Suppressor macrophage treated with lipopolysaccharide for 1 hour (primary cell): Measurements from ENCODE around the gene STON2.

ENCODE experiments used
- DNase-seq, 3 donors: peaks; one replicate each; pipeline ENCODE4 v3.0.0-alpha.2; 2020 to 2022

Gene STON2

DNA sequence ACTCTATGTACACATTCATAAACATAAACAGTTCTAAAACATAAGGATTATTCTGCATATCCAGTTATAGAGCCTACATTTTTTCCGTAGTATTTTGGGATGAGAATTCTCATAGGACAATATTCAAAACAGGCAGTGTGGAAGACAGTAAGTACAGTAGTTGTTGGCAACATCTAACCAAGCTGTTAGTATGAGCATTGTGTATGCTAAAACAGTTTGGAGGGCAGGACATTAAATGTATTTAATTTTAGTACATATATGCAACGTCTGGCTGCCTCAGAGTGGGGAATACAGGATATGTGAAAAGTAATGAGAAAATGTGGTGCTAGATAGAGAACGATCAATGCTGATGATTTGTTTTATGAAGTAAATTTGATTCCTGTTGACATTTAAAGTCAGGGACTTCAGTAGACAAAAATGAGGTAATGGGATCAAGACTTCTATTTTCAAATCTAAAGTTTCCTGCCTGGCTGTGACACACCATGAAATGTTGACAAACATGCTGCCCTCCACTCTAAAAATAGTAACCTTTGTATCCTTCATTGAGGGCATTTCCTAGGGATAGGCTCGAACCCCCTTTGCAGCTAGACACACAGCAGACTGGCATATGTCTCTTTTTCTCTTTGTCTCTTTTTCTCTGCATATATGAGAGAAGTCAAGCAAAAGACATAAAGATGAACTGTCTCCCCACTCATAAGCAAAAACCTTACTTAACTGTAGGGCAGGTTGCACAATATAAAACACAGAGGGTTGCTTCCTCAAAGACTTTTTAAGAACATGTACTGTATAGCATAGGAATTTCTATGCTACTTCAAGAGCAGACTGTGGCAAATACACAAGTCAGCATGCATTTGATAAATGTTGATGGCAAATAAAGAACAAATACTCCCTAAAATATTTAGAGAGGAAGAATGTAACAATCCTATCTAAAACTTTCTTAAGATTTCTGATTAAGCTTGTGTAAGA lies 103.9 kb downstream of the STON2 start:
- DNase-seq, result peak; percentile 37 to 76 (median 70)

DNA sequence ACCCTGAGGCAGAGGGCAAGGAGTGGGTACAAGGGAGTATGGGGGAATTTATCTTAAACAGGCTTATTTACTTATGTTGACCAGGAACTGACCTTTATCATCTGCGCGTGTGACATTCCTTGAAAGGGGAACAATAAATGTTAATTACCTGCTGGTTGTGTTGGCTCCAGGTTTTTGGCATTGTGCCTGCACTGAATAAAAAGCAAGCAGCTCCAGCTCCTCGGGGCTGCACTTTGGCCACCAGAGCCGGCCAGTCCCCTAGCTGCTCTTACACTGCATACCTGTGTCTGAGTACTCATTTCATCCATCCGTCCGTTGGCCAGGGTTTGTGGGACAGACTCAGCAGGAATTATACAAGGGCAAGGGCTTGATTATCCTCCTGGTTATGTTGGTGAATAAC lies 110.6 kb downstream of the STON2 start:
- DNase-seq, result no peak

DNA sequence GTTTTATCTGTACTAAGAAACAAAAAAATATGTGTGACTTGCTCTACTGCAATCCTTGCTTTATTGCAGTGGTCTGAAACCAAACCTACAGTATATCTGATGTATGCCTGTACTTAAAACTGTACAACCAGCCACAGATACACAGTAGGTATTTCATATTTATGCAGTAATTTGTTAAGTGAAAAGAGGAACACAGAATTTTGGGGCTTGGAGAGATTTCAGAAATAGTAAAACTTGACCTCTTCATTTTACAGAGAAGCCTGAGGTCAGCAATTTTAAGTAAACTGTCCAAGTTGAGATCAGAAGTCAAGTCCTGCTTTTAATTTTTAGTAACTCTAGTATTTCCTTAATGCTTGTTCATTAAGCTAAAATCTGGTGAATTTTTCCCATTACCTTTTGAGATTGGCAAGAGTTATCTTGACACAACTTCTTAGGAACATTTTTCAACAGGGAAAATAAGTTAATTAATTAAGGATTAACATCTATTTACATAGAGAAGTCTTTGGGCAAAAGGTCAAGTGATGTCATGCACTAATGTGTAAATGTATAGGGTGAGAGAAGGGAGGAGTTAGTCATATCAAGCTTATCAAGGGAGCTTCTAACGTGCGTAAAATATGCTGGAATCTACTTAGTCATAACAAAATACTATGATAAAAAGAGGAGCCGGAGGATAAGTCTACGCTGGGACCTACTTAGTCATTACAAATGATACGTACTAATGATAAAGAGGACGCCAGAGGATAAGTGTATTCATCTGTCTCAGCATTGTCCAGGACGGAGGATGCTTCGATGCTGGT lies 113.4 kb downstream of the STON2 start:
- peak in 1 of 3 donors; percentile 17 for DNase-seq

DNA sequence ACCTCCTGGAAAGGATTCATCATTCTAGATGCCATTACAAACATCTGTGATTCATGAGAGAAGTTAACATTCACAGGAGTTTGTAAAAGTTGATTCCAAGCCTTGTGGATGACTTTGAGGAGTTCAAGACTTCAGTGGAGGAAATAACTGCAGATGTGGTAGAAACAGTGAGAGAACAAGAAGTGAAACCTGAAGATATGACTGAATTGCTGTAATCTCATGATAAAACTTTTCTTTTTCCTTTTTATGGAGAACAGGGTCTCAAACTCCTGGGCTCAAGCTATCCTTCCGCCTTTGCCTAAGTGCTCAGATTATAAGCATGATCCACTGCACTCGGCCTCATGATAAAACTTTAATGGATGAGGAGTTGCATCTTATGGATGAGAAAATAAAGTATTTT lies 114.9 kb downstream of the STON2 start:
- DNase-seq, result peak in 2 of 3 donors; percentile 52 to 56

DNA sequence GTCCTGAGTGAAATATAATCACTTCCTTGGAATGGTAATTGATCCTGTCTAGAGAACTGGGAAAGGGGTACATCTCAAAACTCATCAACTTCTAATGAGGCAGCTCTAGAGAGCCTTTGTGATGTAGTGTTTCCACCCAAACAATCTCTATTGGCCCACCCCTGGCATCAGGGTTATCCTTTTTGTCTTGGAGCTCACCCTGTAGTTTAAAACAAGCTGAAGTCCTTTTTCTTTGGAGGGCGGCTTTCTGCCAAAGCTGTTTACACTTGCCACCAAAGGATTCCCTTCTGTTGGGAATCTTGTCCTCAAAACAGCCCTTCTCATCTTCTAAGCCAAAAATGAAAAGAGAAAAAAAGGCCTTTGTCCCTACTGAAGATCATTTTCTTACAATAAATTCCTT lies 118.8 kb downstream of the STON2 start:
- DNase-seq, result no peak

DNA sequence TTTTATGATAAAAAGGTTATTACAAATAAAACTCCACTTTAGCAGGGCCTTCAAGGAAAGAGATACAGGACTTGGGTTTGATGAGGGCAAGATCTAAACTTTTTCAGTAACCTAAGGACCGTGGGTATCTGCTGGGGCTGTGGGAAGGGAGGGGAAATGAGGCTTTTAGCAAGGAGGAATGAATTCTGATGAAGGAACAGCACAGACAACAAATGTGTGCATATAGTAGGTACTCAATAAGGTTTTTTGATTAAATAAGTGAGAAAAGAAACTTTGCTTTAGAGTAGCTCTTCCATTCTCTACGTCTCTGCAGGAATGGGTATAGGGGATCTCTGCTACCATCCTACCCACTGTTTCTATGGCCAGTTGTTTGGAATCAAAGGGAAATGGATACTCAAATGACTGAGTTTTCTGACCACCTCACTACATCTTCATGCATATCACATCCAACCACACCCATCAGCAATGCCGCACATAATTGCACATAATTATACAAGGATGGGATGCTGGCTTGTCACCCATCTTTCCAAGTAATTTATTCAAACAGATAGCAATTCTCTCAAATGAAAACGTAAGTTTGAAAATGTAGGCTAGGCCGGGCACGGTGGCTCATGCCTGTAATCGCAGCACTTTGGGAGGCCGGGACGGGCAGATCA lies 119.9 kb downstream of the STON2 start:
- DNase-seq, result no peak

DNA sequence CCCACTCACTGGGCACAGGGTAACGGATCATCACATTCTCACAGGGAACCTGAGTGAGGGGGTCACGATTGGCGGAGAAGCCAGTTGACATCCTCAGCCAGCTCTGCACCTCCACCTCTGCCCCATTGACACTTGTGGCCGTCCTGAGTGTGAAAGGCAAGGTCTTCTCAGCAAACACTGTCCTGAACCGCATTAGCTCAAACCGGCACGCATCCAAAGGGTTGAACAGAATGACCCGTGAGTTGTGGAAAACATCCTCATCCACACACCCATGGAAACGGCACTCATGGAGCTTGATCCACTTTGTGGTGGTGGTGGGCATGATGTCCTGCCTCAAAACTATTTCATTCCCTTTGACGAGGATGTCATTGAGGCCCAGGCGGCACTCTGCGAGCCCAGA lies 123.0 kb downstream of the STON2 start:
- no peak for DNase-seq

DNA sequence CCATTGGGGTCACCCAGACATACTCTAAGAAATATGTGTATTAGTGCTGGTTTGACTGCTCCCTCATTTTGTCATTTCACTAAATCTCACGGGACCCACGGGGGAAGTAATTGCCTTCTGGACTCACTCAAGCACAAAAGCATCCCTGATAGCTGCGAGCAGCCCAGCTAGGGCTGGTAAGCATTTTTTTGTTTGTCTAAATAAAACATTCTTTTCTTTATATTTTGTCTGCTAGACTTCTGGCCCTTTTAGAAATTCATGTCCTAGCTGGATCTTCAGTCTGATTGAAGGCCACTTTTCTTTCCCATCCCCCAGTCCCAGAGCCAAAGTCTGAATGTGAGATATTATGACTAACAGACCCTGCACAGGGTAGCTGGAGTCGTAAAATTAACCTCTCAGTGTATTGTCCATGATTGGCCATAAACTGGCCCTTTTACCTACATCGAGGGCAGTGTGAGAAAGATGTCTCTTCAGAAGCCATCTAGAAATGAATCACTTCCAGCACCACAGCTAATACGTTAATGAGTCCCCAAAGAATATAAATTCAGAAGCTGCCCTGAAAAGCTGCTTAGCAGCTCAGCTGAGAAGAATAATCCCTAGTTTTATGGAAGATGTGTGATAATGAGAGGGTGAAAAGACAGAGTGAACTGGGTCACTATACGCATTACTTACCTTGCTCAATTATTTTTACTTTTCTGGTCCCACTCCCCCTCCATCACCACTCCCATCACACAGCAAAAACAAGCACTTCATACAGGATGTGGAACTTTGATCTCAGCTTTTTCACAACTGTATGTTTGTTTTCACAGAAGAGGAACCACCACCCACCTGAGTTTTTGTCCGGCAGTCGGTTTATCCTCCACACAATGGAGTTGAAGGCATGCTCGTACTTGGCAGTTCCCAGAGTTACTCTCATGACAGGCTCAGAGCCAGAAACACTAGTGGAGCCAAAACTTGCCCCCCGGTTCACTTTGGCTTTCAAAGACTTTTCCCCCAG lies 123.8 kb downstream of the STON2 start:
- DNase-seq, result no peak

DNA sequence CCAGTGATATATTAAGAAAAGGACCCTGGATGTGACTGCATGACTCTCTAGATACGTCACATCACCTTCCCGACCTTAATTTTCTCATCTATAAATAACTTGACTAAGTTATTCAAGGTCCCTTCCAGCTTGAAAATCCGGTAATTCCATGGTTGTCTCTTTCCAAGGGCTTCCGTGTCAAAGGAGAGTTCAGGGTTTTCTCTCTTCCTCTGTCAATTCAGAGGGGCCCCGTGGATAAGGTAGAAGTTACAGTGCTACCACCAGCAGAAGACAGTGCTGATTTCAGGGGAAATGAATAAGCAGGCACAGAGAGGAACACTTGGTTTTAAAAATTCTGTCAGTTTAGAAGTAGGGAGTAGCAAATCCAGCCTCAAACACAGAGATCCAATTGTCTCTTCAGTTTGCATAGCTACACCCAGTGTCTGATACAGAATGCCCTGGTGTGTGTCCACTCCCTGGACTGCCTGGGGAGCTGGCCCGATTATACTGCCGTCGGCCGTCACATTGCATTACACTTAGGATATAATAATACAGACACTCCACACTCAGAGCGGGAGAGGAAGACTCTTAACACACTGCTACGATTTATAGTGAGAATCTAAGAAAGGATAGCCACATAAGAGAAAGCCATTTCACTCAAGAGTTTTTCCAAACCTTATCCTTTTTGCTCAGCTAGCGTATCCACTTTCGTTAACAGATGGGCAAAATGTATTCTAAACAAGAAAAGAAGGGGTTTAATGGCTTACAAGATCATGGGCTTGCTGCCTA lies 124.6 kb downstream of the STON2 start:
- DNase-seq, result no peak

DNA sequence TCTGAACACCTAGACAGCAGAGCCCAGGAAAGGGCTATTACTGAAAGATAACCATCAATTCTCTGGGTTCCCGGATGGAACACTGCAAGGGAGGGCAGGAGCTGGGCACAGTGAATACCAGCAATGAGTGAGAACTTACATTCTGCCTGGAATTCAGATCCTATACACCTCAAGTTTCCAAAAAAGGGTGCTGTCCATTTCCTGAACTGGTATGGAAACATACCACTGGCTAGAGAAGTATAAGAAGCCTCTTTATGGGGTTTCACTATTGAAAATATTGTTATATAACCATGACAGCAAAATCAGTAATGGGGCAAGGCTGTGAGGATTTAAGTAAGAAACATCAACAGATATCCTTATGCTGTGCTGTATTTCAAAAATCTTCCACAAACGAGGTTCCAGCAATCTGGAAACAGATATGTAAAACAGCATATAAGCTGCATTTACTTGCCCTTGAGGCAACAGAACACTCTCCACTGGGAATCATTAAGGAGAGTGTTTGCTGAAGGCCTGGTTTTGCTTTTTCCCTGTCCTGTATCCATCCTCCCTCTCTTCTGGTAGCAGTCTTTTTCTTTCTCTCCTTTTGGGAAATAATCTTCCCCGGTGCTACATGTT lies 126.1 kb downstream of the STON2 start:
- DNase-seq, result no peak

DNA sequence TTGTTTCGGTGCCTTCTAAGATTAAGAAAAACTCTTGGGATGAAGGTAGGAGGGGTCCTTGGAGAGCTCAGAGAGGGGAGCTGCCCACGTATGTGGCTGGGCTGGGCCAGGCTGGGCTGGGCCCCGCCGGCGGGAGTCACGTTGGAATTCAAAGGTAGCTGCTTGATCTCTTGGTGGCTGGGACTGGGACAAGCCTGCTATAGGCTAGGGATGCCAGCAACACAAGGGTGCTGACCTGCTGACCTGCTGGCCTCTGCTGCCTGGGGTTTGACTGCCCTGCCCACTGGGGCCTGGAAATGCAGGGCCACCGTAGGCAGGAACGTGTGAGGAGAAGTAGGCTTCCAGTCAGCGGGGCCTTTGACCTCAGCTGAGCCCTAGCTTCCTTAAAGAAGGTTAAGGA lies 126.6 kb downstream of the STON2 start:
- no peak for DNase-seq

DNA sequence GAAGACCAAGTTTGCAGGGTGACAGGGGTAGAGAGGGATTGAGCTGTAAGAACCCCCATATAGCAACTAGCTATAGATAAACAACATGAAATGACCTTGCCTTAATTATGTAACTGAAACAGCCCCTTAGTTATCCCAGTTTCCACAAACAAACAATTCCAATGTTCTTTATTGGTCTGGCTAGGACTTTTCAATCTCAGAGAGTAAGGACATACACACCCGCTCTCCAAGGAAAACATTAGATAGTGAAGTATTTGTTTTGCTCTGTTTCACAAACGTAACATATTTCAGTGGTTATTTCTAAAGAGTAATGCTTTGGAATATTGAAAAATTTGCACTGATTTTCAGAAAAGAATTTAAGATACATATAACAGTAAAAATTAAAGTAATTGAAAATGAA lies 127.8 kb downstream of the STON2 start:
- no peak for DNase-seq

DNA sequence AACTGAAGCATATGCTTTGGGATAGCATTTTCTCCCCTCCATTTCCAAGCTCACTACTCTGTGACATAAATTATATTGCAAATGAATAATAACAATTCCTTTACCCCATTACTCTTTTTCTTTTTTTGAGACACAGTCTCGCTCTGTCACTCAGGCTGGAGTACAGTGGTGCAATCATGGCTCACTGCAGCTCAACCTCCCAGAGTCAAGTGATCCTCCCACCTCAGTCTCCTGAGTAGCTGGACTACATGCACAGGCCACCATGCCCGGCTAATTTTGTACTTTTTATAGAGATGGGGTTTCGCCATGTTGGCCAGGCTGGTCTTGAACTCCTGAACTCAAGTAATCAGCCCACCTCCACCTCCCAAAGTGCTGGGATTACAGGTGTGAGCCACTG lies 130.1 kb downstream of the STON2 start:
- no peak for DNase-seq

DNA sequence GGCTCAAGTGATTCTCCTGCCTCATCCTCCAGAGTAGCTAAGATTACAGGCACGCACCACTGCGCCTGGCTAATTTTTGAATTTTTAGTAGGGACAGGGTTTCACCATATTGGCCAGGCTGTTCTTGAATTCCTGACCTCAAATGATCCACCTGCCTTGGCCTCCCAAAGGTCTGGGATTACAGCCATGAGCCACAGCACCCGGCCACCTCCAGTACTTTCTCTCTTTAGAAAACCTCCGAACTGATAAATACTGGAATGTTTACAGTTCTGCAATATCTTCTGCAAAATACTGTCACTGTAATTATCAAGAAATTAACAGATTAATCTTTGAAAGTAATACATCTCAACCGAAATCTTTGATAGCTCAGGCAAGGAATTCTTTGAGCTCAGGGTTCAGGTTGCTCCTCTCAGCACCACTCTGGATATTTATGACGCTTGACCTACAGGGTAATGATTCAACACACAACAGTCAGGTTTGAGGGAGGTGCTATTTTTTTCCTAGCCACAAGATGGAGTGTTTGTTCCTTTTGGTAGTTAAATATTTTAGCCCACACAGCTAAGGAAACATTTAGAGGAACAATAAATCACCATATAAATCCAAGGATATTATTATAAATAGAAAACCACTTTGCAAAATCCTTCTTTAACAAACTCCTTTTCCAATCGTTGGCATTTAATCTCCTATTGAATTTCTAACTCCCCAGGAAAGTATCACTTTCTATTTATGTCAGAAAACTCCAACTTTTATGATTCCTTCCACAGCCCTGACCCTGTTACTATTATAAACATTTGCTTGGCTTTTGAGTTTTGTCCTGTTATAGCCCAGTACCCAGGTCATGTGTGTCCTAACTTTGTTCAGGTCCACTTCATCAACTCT lies 130.8 kb downstream of the STON2 start:
- DNase-seq, result peak; percentile 71 to 88 (median 88)

DNA sequence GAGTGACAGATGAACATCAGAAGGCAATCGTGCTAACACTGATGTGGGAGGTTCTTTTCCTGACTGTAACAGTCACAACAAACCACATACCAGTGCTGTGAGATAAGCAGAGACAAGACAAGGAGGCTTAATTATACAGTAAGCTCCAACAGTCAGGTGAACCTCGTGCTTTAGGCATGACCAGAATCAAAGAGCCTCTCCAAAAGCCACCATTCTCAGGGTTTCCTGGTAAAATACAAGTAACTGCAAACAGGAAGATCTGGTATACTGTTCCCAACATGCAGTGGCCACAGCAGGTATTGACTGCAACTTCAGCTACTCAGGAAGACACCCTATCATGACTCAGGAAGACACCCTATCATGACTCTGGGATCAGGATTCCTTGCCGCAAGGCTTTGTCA lies 132.1 kb downstream of the STON2 start:
- DNase-seq, result peak in 2 of 3 donors; percentile 21 to 35

DNA sequence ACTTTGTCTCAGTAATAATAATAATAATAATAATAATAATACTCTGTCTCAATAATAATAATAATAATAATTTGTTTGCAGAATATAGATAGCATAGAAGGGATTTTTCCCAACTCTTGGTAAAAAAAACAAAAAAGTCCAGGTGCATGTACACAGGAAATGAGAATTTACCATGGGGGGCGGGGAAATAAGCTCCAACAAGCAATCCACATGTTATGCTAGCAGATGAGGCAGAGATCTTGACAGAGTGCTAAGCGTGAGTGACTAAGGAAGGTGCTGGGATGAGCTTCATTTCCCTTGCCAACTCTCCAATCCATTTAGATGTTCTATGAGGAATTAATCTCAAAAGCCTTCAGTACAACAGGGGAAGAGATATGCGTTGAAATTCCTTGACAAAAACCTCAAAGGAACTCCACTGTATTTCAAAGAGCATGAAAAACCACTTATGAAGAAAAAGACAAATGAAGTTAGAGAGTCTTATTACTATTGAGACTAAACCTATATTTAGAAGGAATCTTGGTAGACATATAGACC lies 134.4 kb downstream of the STON2 start:
- no peak for DNase-seq

DNA sequence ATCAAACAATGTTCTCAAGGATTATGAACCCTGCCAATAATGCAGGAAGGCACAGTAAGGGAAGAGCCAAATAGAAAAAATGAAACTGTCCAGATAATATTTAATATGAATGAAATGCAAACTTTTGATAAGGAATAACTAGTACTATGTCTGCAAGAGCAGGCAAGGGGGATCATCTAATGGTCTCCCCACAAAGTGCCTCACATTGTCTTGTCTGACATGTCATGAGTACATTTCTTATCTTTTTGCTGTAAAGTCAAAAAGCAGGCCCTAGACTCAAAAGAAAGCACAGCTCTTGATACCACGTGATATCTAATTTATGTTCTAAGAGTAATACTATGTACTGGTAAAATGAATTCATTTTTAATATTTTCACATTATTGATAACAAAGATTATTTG lies 135.5 kb downstream of the STON2 start:
- no peak for DNase-seq

DNA sequence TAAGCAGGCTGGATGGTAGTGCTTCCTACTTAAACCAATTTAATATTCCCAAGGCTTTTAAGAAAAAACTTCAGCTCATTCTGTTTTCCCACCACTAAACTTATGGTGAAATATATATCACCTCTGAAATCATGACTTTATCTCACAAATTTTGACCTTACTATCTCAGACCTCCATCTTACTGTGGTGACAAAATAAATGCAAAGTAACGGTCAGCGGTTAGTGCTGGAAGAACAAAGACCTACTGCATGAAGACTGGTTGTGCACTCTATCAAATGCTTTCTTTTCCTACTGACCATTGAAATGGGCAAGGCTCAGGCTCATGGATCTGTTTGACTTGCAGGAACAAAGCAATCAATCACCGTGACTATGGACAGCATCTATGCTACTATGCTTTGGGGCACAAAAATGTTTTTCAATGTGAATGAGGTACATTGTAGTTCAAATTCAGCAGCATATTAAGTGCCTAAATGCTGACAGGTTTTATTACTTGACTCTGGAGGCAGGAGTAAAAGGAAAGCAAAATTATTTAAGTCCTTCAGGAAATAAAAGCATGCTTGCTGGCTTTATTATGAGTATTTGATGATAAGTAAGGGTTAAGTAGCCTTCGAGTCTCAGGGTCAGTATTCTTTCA lies 136.2 kb downstream of the STON2 start:
- DNase-seq, result no peak

DNA sequence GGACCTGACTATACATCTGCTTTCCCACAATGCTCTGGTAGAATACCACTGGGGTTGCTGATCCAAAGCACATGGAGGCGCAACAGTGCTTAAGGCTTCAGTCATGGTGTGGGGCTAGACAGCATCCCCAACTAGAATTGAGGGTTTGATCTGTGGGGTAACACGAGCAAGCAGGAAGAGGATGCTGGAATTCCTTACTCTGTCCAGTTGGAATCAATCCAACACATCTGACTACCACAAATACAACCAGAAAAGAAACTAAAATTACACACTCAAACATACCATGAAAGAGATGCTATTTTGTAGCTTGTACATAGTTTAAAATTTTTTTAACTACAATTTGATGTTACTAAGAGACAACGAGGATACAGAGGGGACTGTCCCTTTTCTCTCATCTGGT lies 138.9 kb downstream of the STON2 start:
- no peak for DNase-seq
